GM12874 (cell line): Measurements from ENCODE around the gene NELFCD.

Experiments
- CTCF ChIP-seq: IDR thresholded peaks from 2 replicates; pipeline ENCODE4 v1.5.1; 2011; ENCODE audit warnings: low read depth, mild to moderate bottlenecking, control low read depth, low read length, moderate library complexity; ENCODE audit not compliant: insufficient read depth

Gene NELFCD

GRCh38 chr20:58967652-58968429 lies 13.2 kb upstream of the NELFCD start:
- TF ChIP-seq CTCF: no peak

- no peak for TF ChIP-seq CTCF
These were observed 11.6 kb upstream of the NELFCD start for GRCh38 chr20:58969439-58969838.

GRCh38 chr20:58970146-58970545 lies 10.9 kb upstream of the NELFCD start:
- no peak for TF ChIP-seq CTCF

GRCh38 chr20:58971429-58971828 lies 9.6 kb upstream of the NELFCD start:
- TF ChIP-seq CTCF: no peak

GRCh38 chr20:58973179-58973578 lies 7.9 kb upstream of the NELFCD start:
- TF ChIP-seq CTCF: no peak

GRCh38 chr20:58973866-58974265 lies 7.2 kb upstream of the NELFCD start:
- no peak for TF ChIP-seq CTCF

GRCh38 chr20:58975353-58975752 lies 5.7 kb upstream of the NELFCD start:
- no peak for TF ChIP-seq CTCF
